Activated B cell treated with CpG ODN at 0.5 μM for 24 hours (primary cell): ENCODE results near the gene ATG101. TPM values are rescaled to one million over a fixed set of nuclear protein-coding genes. Genes with fewer than 3 reads are reported as not detected.
A peak's percentile ranks its signal among the peaks of the same experiment; 100 is the strongest.

Experiments
- ATAC-seq: fragments of 200-7000 bp; cut with Tn5 transposase; one replicate; pipeline ENCODE4 v1.10.0; 2021; ENCODE audit warnings: low read depth, mild to moderate bottlenecking, moderate library complexity
- CTCF ChIA-PET: fragments of 350-600 bp; sonication (Branson Sonifier 250); formaldehyde crosslinking; loops from one replicate; lab custom pipeline; 2021; ENCODE audit warnings: antibody characterized with exemption; lab: Charles Lee
- POLR2A ChIA-PET: fragments of 350-600 bp; sonication (Branson Sonifier 250); formaldehyde crosslinking; loops from one replicate; lab custom pipeline; 2021; ENCODE audit warnings: antibody characterized with exemption; lab: Charles Lee
- DNase-seq: peaks from one replicate; pipeline ENCODE4 v3.0.0; 2022
- H3K27ac Mint-ChIP-seq: one replicate; pipeline ENCODE4 v1.8.0; 2020; ENCODE audit warnings: mixed read lengths
- H3K27me3 Mint-ChIP-seq: one replicate; pipeline ENCODE4 v1.8.0; 2021; ENCODE audit warnings: mixed read lengths
- H3K36me3 Mint-ChIP-seq: one replicate; pipeline ENCODE4 v1.8.0; 2021; ENCODE audit warnings: low read depth, mixed read lengths
- H3K4me1 Mint-ChIP-seq: one replicate; pipeline ENCODE4 v1.8.0; 2021; ENCODE audit warnings: mixed read lengths
- H3K4me3 Mint-ChIP-seq: one replicate; pipeline ENCODE4 v1.8.0; 2020; ENCODE audit warnings: mild to moderate bottlenecking, mixed read lengths
- H3K9me3 Mint-ChIP-seq: one replicate; pipeline ENCODE4 v1.8.0; 2020; ENCODE audit warnings: mixed read lengths
- intact Hi-C: fragments of 100-400 bp; cut with micrococcal nuclease; formaldehyde crosslinking; loops from one replicate; pipeline ENCODE4 v1.15.1; 2024
- total RNA-seq: library from RNA; stranded (reverse); gene quantifications from 2 replicates; pipeline ENCODE4 v1.2.3, GENCODE V29; 2022
- TF ChIP-seq, protein P1 (sequence below): fragments of 200-600 bp; IDR thresholded peaks from one replicate; pipeline ENCODE4 v1.8.0; 2022; ENCODE audit warnings: antibody characterized with exemption, mild to moderate bottlenecking

The ATG101 gene
- total RNA-seq, 1 donor from 2014 or later: 25.6 TPM

DNA sequence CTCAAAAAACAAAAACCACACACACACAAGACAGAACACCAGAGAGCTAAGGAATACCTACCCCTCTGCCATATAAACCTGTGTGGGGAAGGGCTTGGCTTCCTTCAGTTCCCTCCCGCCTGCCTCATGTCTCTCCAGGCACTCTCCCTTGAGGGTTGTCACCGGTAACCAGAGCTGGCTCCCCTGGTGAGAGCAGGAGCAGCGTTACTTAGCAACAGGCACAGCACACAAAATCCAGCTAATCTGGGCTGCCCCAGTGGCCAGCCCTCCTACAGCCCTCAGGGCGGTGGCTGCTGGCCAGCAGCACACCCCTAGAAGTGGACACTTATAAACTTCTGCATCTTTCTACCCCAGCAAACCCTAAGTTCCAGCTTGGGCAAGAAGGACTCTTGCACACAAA is 40.1 kb upstream of the ATG101 start:
- Mint-ChIP-seq H3K27me3 (no peaks in the 10 kb centered on the region), H3K36me3 (no peaks in the 10 kb centered on the region), H3K4me3 (no peak overlapping the region), H3K4me1 (peaks cover 49% of the 10 kb centered on the region), H3K9me3 (no peaks in the 10 kb centered on the region), H3K27ac (no peak overlapping the region)
- no peak for DNase-seq
- ChIA-PET POLR2A (interaction anchor here (0.7 to 2.2 kb wide), 5 partner anchors 21 to 89 kb away, joined by 3 to 9 read pairs (median 4); partner anchors contain the start of genes ATG101, NR4A1 and TAMALIN), CTCF (interaction anchor here (1.1 to 4.8 kb wide), 7 partner anchors 8 to 92 kb away, joined by 3 to 43 read pairs (median 9); no protein-coding TSS in a partner anchor)
- ATAC-seq: no peak
- intact Hi-C loops: no loop called here
- TF ChIP-seq, protein P1, sequence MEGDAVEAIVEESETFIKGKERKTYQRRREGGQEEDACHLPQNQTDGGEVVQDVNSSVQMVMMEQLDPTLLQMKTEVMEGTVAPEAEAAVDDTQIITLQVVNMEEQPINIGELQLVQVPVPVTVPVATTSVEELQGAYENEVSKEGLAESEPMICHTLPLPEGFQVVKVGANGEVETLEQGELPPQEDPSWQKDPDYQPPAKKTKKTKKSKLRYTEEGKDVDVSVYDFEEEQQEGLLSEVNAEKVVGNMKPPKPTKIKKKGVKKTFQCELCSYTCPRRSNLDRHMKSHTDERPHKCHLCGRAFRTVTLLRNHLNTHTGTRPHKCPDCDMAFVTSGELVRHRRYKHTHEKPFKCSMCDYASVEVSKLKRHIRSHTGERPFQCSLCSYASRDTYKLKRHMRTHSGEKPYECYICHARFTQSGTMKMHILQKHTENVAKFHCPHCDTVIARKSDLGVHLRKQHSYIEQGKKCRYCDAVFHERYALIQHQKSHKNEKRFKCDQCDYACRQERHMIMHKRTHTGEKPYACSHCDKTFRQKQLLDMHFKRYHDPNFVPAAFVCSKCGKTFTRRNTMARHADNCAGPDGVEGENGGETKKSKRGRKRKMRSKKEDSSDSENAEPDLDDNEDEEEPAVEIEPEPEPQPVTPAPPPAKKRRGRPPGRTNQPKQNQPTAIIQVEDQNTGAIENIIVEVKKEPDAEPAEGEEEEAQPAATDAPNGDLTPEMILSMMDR: no peak

DNA sequence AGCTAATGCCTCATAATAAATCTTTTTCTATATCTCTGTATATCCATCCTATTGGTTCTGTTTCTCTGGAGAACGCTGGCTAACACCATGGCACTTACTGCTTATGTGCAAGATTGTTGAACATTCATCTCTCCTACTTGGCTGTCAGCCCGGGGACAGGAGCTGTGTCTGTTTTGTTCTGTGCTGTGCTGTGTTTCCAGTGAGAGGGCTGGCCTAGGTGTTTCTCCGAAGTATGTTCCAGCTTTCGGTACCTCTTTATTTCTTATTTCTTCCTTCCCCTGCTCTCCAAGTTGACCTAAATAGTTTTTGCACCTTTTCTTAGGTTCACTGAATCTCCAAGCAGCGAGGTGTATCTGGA is 37.4 kb upstream of the ATG101 start:
- Mint-ChIP-seq H3K9me3 (no peaks in the 10 kb centered on the region), H3K27me3 (no peaks in the 10 kb centered on the region), H3K4me3 (peak overlapping the region; percentile 77), H3K4me1 (peaks cover 44% of the 10 kb centered on the region), H3K27ac (peak overlapping the region; percentile 88), H3K36me3 (no peaks in the 10 kb centered on the region)
- DNase-seq: no peak
- ChIA-PET CTCF (interaction anchor here (0.9 to 4.8 kb wide), 17 partner anchors 10 to 89 kb away, joined by 3 to 43 read pairs (median 4); partner anchors contain the start of genes ATG101 and NR4A1), POLR2A (interaction anchor here (0.5 to 5.0 kb wide), 15 partner anchors 9 to 815 kb away, joined by 3 to 94 read pairs (median 6); partner anchors contain the start of genes ATG101, NR4A1, POU6F1 and TAMALIN)
- TF ChIP-seq, protein P1: no peak
- intact Hi-C loops: loop anchor here (2.0 kb wide), 1 partner anchor 86 kb away; no protein-coding TSS in a partner anchor
- ATAC-seq: peak; percentile 4

DNA sequence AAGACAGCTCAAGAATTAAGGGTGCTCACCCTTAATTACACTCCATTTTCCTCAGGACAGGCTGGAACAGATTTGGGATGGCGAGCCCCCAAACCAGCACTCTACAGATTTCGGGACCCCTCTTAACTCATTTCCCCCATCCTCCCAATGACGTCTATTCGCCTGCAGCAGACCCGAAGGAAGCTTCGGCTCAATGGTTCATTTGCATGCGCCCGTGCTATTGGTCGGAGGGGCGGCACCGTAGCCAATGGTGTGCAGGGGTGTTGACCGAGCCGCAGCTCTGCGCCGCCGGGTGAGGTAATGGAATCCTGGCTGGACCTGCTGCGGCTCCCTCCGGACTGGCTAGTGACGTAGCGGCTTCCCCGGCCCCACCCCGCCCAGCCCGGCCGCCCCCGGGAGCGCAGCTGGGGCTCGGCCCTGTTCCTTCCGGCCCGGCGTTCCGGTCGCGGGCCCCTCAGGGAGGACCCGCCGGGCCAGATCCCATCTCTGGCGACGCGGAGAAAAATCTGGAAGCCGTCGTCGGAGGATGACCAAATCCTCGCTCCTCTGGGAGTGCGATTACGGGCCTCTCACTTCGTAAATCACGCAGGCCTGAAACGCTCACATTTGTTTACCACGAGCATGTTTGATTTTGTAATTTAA is 36.9 kb upstream of the ATG101 start:
- peak overlapping the region; percentile 77 for H3K4me3 Mint-ChIP-seq
- ChIA-PET POLR2A (interaction anchor here (0.5 to 5.0 kb wide), 15 partner anchors 8 to 815 kb away, joined by 3 to 94 read pairs (median 6); partner anchors contain the start of genes ATG101, NR4A1, POU6F1 and TAMALIN), CTCF (interaction anchor here (0.9 to 4.8 kb wide), 17 partner anchors 11 to 89 kb away, joined by 3 to 43 read pairs (median 4); partner anchors contain the start of genes ATG101 and NR4A1)
- peak overlapping the region; percentile 88 for H3K27ac Mint-ChIP-seq
- peaks cover 44% of the 10 kb centered on the region for H3K4me1 Mint-ChIP-seq
- intact Hi-C loops: loop anchor here (1.0 to 2.0 kb wide), 4 partner anchors 8 to 86 kb away; partner anchors contain the start of genes ATG101 and NR4A1
- no peaks in the 10 kb centered on the region for H3K27me3 Mint-ChIP-seq
- no peaks in the 10 kb centered on the region for H3K9me3 Mint-ChIP-seq
- no peaks in the 10 kb centered on the region for H3K36me3 Mint-ChIP-seq
- DNase-seq: peak; percentile 82
- TF ChIP-seq, protein P1: no peak
- peak; percentile 84 for ATAC-seq

DNA sequence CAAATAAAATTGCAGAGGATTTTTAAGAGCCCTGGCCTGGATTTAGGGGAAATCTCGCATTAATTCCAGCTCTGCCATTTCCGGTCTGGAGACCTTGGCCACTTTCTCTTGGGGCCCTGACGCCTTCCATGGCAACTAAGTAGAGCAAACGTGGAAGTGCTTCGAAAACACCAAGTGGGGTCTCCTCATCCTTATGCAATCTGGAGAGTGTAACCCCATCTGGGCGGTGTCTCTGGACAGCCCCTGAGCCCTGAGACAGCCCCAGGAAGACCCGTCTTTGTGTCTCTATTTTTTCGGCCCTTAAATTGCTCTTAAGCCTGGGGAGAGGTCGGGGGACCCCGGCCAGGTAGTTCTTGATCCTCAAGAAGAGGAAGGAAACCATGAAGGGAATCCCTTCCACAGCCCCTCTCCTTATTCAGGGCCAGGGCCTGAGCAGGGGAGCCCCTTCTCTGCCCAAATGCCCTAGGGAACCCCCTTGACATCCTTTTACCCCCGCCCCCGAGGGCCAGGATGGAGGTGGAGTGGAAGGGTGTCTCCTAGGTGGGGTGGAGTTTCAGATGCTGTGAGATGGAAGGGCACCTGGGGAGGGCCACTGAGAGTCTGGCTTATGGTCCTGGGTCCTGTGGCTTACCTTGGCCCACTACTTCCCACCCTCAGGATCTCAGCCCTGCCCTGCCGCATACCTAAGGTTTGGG is 36.2 kb upstream of the ATG101 start:
- Mint-ChIP-seq H3K4me1 (peaks cover 50% of the 10 kb centered on the region), H3K27me3 (no peaks in the 10 kb centered on the region), H3K4me3 (peak overlapping the region; percentile 75), H3K9me3 (no peaks in the 10 kb centered on the region), H3K36me3 (no peaks in the 10 kb centered on the region), H3K27ac (peak overlapping the region; percentile 83)
- ChIA-PET CTCF (interaction anchor here (0.9 to 4.8 kb wide), 17 partner anchors 8 to 88 kb away, joined by 3 to 43 read pairs (median 4); partner anchors contain the start of gene NR4A1), POLR2A (interaction anchor here (0.5 to 5.0 kb wide), 13 partner anchors 8 to 84 kb away, joined by 3 to 94 read pairs (median 6); partner anchors contain the start of genes ATG101, NR4A1 and TAMALIN)
- no peak for ATAC-seq
- TF ChIP-seq, protein P1: no peak
- DNase-seq: peak; percentile 35
- intact Hi-C loops: loop anchor here (1.0 to 2.0 kb wide), 4 partner anchors 8 to 85 kb away; partner anchors contain the start of genes ATG101 and NR4A1
